ENCODE measurements around the gene IP6K3.

The IP6K3 gene

DNA sequence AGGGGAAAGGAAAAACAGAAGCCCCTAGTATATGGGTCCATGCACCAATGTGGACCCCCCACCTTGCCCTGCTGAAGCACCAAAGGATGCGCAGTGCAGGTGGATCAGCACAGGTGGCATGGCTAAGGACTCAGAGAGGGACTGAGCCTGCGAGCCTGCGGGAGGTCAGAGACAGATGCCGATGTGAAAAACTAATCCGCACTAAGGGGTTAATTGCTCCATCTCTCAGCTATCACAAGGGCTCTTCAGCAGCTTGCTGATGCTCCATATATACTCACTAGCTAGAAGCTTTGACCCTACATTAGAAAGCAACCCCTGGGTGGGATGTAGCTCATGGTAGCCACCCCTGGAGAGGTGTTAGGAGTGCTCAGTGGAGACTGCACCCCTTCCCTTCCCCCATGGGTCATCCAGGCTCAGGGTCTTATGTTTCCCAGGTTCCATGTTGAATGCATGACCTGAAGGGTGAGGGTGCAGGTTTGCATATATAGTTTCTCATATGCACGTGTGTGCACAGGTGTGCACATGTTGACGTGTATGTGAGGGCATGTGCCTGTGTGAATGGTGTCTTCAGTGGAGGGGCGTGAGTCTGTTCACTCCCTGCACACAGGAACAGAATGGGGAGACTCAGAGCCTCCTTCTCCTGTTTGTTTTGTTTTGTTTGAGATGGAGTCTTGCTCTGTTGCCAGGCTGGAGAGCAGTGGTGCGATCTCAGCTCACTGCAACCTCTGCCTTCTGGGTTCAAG is 13.4 kb upstream of the IP6K3 start:
- no peak for DNase-seq (ENCODE audit: low spot score)

DNA sequence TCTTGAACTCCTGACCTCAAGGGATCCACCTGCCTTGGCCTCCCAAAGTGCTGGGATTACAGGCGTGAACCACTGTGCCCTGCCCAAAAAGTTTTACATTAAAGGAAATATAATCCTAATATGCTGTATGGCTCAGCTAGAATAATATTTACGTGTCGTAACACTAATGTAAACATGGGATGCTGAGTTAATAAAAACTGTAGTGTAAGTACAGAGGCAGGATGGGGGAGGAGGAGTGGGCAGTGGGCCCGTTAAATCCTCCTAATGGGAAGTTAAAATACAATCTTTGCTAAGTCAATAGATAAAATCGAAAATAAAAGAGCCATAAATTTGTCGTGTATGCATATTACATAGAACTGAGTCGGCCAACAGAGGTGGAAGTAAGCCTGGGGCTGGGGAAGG is 12.1 kb upstream of the IP6K3 start:
- DNase-seq (ENCODE audit: low spot score): no peak

DNA sequence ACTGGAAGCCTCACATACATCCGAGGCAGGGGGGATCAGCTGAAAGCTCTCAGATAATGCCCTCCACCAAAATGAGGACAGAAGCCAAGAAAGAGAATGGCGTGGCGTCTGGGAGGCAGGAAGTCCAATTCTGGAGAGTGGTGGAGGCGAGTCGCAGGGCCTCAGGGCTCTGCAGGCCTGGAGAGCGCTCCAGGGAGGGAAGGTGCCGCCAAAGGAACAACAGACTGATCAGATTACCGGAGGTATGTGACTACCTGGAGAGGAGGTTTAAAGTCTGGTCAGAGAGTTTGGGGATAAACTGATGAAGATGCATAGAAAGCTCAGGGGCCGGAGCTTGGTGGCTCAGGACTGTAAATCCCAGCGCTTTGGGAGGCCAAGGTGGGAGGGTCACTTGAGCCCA is 11.2 kb upstream of the IP6K3 start:
- DNase-seq (ENCODE audit: low spot score): no peak

- DNase-seq (ENCODE audit: low spot score): no peak
Measured at GRCh38 chr6:33757113-33757512, 10.4 kb upstream of the IP6K3 start.

DNA sequence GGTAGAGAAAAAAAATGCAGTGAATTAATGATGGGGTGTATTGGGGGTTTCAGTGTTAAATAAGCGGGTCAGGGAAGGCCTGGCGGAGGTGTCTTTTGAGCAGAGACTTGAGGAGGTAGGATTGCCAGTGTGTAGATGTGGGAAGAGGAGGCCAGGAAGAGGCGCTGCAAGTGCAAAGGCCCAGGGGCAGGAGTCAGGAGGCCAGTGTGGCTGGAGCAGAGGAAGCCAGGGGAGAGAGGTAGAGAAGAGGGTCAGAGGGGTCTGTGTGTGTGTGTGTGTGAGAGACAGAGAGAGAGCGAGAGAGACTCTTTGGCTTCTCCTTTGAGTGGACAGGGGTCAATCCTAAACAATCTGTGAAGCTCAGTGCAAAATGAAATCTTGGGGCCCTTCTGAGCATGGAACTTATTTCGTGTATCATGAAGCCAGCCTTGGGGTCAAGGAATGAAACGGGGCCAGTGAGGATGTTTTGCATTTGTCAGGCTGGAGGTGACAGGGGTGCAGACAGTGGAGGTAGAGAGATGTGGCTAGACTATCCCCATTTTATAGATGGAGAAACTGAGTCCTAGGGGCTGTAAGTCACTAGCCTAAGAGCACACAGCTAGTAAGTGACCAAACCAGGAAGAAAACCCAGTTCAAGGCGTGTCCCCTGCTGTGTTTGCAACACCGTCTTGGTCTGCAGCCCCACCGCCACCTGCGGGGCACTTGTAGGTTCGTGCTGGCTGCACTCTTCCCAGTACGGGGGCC is 9.7 kb upstream of the IP6K3 start:
- DNase-seq (ENCODE audit: low spot score): no peak

GRCh38 chr6:33755070-33755869 is 8.6 kb upstream of the IP6K3 start:
- no peak for DNase-seq (ENCODE audit: low spot score)

- DNase-seq (ENCODE audit: low spot score): no peak
Measured at GRCh38 chr6:33754222-33754621, 7.5 kb upstream of the IP6K3 start.

DNA sequence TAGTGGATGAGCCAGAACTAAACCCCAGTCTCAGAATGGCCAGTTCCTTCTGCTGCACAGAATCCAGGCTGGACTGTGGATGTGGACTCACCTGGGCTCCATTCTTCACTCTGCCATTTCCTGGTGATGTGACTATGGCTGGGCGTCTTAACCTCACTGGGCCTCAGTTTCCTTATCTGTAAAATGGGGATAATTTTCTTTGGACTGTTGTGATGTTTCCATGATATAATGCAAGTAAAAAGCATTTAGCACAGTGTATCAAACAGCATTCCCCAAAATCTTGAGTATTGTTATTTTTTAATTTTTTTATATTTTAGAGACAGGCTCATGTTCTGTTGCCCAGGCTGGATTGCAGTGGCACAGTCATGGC is 5.9 kb upstream of the IP6K3 start:
- DNase-seq (ENCODE audit: low spot score): no peak

- DNase-seq (ENCODE audit: low spot score): no peak
Measured at GRCh38 chr6:33751771-33752645, 5.3 kb upstream of the IP6K3 start.

DNA sequence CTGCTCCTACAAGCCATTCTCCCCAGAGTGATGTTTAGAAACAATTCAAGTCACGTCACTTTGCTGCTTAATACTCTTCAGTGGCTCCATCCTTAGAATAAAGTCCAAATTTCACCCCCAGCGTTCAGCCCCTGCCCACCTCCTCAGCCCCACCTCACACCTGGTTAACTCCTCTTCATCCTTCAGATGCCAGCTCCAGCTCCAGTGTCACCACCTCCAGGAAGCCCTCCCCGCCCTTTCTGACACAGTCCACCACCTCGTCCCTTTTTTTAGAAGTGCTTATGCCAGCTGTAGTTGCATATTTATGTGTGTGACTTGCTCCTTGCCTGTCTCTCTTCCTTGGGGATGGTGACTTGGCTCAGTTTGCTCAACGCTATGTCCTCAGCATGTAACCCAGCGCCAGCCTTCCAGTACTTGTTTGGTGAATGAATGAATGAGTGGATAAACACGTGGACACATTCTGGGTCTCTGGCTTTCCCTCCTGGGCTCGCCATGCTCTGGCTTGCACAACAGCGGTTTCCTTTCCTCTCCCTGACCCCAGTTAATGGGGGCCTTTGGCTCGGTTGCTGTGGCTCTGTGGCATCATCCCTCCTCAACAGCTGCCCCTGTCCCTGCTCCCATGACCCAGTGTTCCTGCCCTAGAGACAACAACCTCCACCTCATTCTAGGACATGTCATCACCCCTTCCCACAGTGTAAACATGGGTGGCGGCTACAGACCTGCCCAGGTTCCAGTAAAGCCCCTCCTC is 3.7 kb upstream of the IP6K3 start:
- no peak for DNase-seq (ENCODE audit: low spot score)

- no peak for DNase-seq (ENCODE audit: low spot score)
Measured at GRCh38 chr6:33749401-33749800, 2.7 kb upstream of the IP6K3 start.

DNA sequence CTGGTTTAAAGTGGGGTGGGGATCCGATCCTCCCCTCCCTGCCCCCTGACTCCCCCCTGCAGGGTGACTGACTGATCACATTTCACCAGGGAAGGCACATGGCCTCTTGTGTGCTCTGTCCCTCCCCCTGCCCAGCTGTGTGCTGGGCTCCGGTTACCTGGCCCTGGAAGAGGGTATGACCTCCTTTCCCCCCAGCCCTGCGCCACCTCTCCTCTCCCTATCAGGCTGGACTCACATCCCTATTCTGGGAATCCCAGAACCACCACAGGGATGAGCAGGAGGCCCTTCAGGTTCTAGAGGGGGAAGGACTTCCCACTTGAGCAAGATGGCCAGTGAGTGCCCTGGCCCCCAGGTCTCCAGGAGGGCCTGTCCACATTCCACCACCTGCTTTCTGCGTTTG is 2.1 kb upstream of the IP6K3 start:
- DNase-seq (ENCODE audit: low spot score): no peak

DNA sequence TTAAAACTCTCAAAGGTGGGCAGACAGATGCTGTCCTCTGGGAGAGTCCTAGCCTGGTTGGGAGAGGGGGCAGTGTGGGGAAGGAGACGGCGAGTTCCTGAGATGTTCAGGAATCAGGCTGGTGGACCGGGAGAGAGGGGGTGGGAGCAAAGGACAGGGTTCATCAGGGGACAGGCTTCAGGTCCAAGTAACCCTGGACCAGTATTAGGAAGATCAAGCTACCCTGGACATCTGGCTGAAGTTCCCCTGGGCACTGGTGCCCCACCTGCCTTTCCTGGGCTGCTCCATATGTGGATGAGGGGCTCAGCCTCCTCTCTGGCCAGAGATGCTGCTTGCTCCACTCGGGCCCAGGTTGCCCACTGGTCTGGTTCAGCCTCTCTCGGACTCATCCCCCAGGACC is 1.1 kb upstream of the IP6K3 start:
- no peak for DNase-seq (ENCODE audit: low spot score)

DNA sequence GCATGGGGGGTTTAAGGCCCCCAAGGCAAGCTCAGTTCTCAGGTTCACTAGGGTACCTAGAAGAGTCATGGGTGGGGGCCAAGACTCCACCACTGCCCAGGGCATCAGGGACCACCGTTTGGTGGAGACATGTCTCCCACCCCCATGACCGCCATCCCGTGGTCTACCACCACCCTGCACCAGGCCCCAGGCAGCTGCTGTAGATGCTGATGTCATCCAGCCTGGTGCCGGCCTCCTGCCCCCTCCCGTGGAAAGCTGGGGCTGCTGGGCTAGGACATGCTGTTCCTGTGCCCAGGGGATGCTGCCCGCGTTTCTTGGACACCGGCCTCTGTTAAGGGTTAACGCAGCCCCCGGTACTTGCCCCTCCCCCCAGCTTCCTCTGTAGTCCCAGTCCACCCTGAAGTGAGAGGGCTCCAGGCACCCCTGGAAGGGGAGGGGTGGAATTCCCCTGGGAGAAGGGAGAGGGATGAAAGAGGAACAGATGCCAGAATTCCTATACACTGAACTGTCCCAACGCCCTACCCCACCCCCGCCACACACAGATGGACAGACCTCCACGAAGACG is 587 bp downstream of the IP6K3 start:
- DNase-seq (ENCODE audit: low spot score): peak; percentile 63

DNA sequence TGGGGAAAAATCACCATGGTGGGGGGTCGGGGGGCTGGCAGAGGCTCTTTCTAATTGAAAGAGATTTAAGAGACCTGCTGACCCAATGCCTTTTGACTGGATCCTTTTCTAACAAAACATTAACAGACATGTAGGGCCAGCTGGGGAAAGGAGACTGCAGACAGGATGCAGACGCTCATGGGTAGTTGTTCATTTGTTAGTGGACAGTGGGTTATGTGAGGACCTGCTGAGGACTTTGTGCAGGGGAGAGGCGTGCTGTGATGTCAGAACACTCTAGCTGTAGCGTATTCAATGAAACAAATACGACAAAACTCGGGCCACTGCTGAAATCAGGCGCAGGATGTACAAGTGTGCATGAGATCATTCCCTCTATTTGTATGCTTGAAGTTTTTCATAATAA is 1.2 kb downstream of the IP6K3 start:
- DNase-seq (ENCODE audit: low spot score): no peak

GRCh38 chr6:33744895-33745546 is 1.7 kb downstream of the IP6K3 start:
- no peak for DNase-seq (ENCODE audit: low spot score)

GRCh38 chr6:33744001-33744848 is 2.5 kb downstream of the IP6K3 start:
- DNase-seq (ENCODE audit: low spot score): peak; percentile 86

- no peak for DNase-seq (ENCODE audit: low spot score)
Measured at GRCh38 chr6:33742837-33743236, 3.9 kb downstream of the IP6K3 start.

DNA sequence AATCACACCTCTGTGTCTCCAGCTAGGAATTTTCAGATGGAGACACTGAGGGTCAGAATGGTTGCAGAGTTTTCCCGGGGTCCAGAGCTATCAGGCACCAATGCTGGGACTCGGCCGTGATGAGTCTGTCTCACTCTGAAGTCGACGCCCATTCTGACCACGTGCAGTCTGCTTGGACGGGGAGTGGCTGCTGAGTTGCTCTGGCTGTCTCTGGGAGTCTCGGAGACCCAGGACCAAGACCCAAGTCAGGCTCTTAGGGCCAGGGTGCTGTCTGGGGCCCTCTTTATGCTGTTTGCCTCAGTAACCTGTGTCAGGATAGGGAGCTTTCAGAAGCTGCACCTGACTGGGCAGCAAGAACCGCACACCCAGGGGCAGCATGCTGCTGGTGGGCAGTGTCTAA is 4.6 kb downstream of the IP6K3 start:
- no peak for DNase-seq (ENCODE audit: low spot score)
